K562 treated with DMSO at 1 percent for 12 hours (cell line): Measurements from ENCODE around the gene LHCGR. TPM values are rescaled to one million over a fixed set of nuclear protein-coding genes. Genes with fewer than 3 reads are reported as not detected.

Source experiments
- total RNA-seq: library from RNA; unstranded; fragments of 300-600 nt; gene quantifications from 2 replicates; pipeline ENCODE4 v1.2.3, GENCODE V29; 2022; ENCODE audit not compliant: insufficient read depth

The LHCGR gene
- total RNA-seq = not detected in 2 replicates

DNA sequence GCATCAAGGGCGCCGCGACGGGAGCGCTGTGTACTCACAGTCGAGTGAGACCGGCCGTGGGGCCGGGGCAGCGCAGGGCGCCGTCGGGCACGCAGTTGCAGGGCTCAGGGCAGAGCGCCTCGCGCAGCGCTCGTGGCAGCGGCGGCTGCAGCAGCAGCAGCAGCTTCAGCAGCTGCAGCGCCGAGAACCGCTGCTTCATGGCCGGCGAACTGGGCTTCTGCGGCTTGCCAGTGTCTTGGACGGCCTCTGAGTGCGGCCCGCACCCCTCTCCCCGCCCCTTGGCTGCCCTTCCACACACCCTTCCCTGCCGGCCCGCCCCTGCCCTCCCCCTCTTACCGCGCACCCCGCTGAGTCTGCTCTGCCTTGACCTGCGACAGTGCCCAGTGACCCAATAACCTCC lies at the start of gene LHCGR:
Gene LHCGR (minus strand): TSS at position 252 of the 400 bp plus-strand sequence. CDS start 53 bp downstream, at position 199.

Other genes starting within 250 kb of the LHCGR start
- 0.34 and 0.95 TPM in 2 replicates for gene STON1, start 225.6 kb downstream of the LHCGR start, total RNA-seq
- not detected in 2 replicates for gene GTF2A1L, start 137.9 kb downstream of the LHCGR start, total RNA-seq